Right renal pelvis (tissue), 4 donors: Measurements from ENCODE around the gene RER1. TPM values are rescaled to one million over a fixed set of nuclear protein-coding genes. Genes with fewer than 3 reads are reported as not detected.

ENCODE experiments used
- DNase-seq, 4 donors: peaks; one replicate each; pipeline ENCODE4 v3.0.0-alpha.2; 2013; ENCODE audit warnings: low read depth in 4 of 4, low spot score in 3 of 4, missing footprints in 1 of 4
- polyA plus RNA-seq, 4 donors: library from polyadenylated mRNA; unstranded; fragments of 120-200 nt; gene quantifications; one replicate each; pipeline ENCODE4 v1.2.1, GENCODE V29; 2013; ENCODE audit not compliant: insufficient read length in 4 of 4

Gene RER1
- polyA plus RNA-seq, result 100 to 1,000 TPM; 122 to 126 (median 125) TPM

GRCh38 chr1:2391041-2391930, at the start of gene RER1, which contains the start of gene MORN1:
TSS of gene RER1 (plus strand) at chr1:2391841. CDS start at chr1:2395791, 3,950 bp downstream.
TSS of gene MORN1 (minus strand) at chr1:2391554. CDS start at chr1:2391533, 21 bp downstream.
- DNase-seq, result peak; percentile 97 to 98 (median 98)

GRCh38 chr1:2342384-2343022, 49.1 kb upstream of the RER1 start:
- DNase-seq, result no peak

GRCh38 chr1:2343023-2343935, 48.4 kb upstream of the RER1 start:
- DNase-seq, result no peak

GRCh38 chr1:2344121-2344681, 47.4 kb upstream of the RER1 start:
- DNase-seq, result no peak

- no peak for DNase-seq
Observed at GRCh38 chr1:2344744-2345296, 46.8 kb upstream of the RER1 start.

GRCh38 chr1:2345297-2346075, 46.2 kb upstream of the RER1 start:
- DNase-seq, result no peak

- no peak for DNase-seq
Observed at GRCh38 chr1:2346691-2347408, 44.8 kb upstream of the RER1 start.

- DNase-seq, result no peak
Observed at GRCh38 chr1:2347409-2347785, 44.2 kb upstream of the RER1 start.

- no peak for DNase-seq
Observed at GRCh38 chr1:2347896-2348295, 43.7 kb upstream of the RER1 start.

GRCh38 chr1:2348346-2349325, 43.0 kb upstream of the RER1 start:
- no peak for DNase-seq

GRCh38 chr1:2349806-2350205, 41.8 kb upstream of the RER1 start:
- DNase-seq, result no peak

GRCh38 chr1:2350501-2350900, 41.1 kb upstream of the RER1 start:
- no peak for DNase-seq

- no peak for DNase-seq
Observed at GRCh38 chr1:2350911-2351655, 40.6 kb upstream of the RER1 start.

GRCh38 chr1:2351723-2352122, 39.9 kb upstream of the RER1 start:
- no peak for DNase-seq

GRCh38 chr1:2352341-2352896, 39.2 kb upstream of the RER1 start:
- no peak for DNase-seq

GRCh38 chr1:2352897-2353550, 38.6 kb upstream of the RER1 start:
- DNase-seq, result no peak
